ENCODE data around the gene GNAT2. TPM values are rescaled to one million over a fixed set of nuclear protein-coding genes. Genes with fewer than 3 reads are reported as not detected.

The GNAT2 gene
- total RNA-seq, 1 donor from 2014 or later: not detected

DNA sequence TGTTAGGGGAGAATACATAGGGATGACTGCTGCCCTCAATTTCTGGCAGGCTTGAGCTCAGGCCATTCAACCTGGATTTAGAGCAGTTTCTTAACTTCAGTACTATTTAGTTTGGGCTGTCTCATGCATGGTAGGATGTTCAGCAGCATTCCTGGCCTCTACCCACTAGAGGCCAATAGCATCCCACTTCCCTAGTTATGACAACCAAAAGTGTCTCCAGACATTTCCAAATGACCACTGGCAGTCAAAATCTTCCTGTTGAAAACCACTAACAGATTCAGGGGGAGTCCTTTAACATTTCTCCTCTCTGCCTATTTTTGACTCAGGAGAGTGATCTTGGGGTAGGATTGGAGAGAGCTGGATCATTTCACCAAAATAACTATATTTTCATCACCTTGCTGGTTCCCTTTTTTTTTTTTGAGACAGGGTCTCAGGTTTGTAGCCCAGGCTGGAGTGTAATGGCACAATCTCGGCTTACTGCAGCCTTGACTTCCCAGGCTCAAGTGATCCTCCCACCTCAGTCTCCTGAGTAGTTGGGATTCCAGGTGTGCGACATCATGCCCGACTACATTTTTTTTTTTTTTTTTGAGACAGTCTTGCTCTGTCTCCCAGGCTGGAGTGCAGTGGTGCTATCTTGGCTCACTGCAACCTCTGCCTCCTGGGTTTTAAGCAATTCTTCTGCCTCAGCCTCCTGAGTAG is 8.7 kb downstream of the GNAT2 start:
- no peaks in the 10 kb centered on the region for H3K27me3 Mint-ChIP-seq (ENCODE audit: unreplicated experiment)
- DNase-seq: no peak
- no peaks in the 10 kb centered on the region for H3K9me3 Mint-ChIP-seq (ENCODE audit: unreplicated experiment)
- no peak overlapping the region for H3K4me3 Mint-ChIP-seq (ENCODE audit: unreplicated experiment)
- H3K36me3 Mint-ChIP-seq (ENCODE audit: unreplicated experiment): no peaks in the 10 kb centered on the region
- no peak for TF ChIP-seq CTCF (IDR thresholded peaks at IDR 0.05; ENCODE audit: partially characterized antibody, unreplicated experiment)
- H3K4me1 Mint-ChIP-seq (ENCODE audit: low read depth, unreplicated experiment): no peaks in the 10 kb centered on the region
- H3K27ac Mint-ChIP-seq (ENCODE audit: unreplicated experiment): no peak overlapping the region

DNA sequence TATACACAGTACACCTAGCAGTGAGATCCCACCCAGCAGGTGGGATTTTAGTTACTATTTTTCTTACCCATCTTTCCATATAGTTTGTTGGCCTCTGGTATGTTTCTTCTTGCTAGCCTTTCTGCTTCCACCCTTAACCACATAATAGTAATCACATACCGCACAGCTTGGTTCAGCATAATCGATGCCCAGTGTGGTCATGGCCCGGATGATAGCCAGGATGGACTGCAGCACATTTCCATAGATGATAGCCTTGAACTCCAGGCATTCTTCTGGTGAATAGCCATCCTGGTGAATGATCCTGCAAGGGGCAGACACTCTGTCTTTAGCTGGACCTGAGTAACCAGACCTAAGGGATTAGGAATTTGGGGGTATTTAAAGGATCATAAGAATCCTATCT is 9.5 kb downstream of the GNAT2 start:
- H3K27ac Mint-ChIP-seq (ENCODE audit: unreplicated experiment): no peak overlapping the region
- no peak overlapping the region for H3K4me3 Mint-ChIP-seq (ENCODE audit: unreplicated experiment)
- H3K27me3 Mint-ChIP-seq (ENCODE audit: unreplicated experiment): no peaks in the 10 kb centered on the region
- H3K9me3 Mint-ChIP-seq (ENCODE audit: unreplicated experiment): no peaks in the 10 kb centered on the region
- H3K36me3 Mint-ChIP-seq (ENCODE audit: unreplicated experiment): no peaks in the 10 kb centered on the region
- no peaks in the 10 kb centered on the region for H3K4me1 Mint-ChIP-seq (ENCODE audit: low read depth, unreplicated experiment)
- TF ChIP-seq CTCF (IDR thresholded peaks at IDR 0.05; ENCODE audit: partially characterized antibody, unreplicated experiment): no peak
- no peak for DNase-seq

GRCh38 chr1:109605381-109605780 is 14.0 kb downstream of the GNAT2 start:
- Mint-ChIP-seq H3K4me3 (ENCODE audit: unreplicated experiment) (no peak overlapping the region), H3K27me3 (ENCODE audit: unreplicated experiment) (no peaks in the 10 kb centered on the region), H3K27ac (ENCODE audit: unreplicated experiment) (no peak overlapping the region), H3K36me3 (ENCODE audit: unreplicated experiment) (no peaks in the 10 kb centered on the region), H3K9me3 (ENCODE audit: unreplicated experiment) (no peaks in the 10 kb centered on the region), H3K4me1 (ENCODE audit: low read depth, unreplicated experiment) (no peaks in the 10 kb centered on the region)
- no peak for DNase-seq
- TF ChIP-seq CTCF (IDR thresholded peaks at IDR 0.05; ENCODE audit: partially characterized antibody, unreplicated experiment): no peak

- no peak for DNase-seq
- Mint-ChIP-seq H3K27me3 (ENCODE audit: unreplicated experiment) (no peaks in the 10 kb centered on the region), H3K36me3 (ENCODE audit: unreplicated experiment) (no peaks in the 10 kb centered on the region), H3K4me1 (ENCODE audit: low read depth, unreplicated experiment) (no peaks in the 10 kb centered on the region), H3K9me3 (ENCODE audit: unreplicated experiment) (no peaks in the 10 kb centered on the region), H3K4me3 (ENCODE audit: unreplicated experiment) (no peak overlapping the region), H3K27ac (ENCODE audit: unreplicated experiment) (no peak overlapping the region)
- TF ChIP-seq CTCF (IDR thresholded peaks at IDR 0.05; ENCODE audit: partially characterized antibody, unreplicated experiment): no peak
Measured at GRCh38 chr1:109603229-109603628, 16.2 kb downstream of the GNAT2 start.

- Mint-ChIP-seq H3K36me3 (ENCODE audit: unreplicated experiment) (no peaks in the 10 kb centered on the region), H3K4me3 (ENCODE audit: unreplicated experiment) (no peak overlapping the region), H3K27ac (ENCODE audit: unreplicated experiment) (peak overlapping the region; percentile 25), H3K4me1 (ENCODE audit: low read depth, unreplicated experiment) (no peaks in the 10 kb centered on the region), H3K9me3 (ENCODE audit: unreplicated experiment) (no peaks in the 10 kb centered on the region), H3K27me3 (ENCODE audit: unreplicated experiment) (no peaks in the 10 kb centered on the region)
- no peak for DNase-seq
- TF ChIP-seq CTCF (IDR thresholded peaks at IDR 0.05; ENCODE audit: partially characterized antibody, unreplicated experiment): peak; percentile 34
Measured at GRCh38 chr1:109598655-109599054, 20.8 kb downstream of the GNAT2 start.

All from glutamatergic neuron (in vitro differentiated cells).